Ovary (tissue), 3 donors: ENCODE measurements around the gene ENTPD1.

ENCODE experiments used
- POLR2A ChIP-seq: fragments of 450-650 bp; IDR thresholded peaks from one replicate; pipeline ENCODE4 v1.6.1; 2017; ENCODE audit warnings: antibody characterized with exemption, mild to moderate bottlenecking, moderate library complexity
- TF ChIP-seq, protein P1 (sequence below), 3 donors: fragments of 450-650 bp in 2 of 3; fragments of 200-600 bp in 1 of 3; IDR thresholded peaks; one replicate each; pipeline versions ENCODE4 v1.5.1 to v1.8.0; 2016 to 2022; ENCODE audit warnings: antibody characterized with exemption in 3 of 3, mild to moderate bottlenecking in 1 of 3
- donor health status: DM: no; HTN: no; CAD: no.

DNA sequence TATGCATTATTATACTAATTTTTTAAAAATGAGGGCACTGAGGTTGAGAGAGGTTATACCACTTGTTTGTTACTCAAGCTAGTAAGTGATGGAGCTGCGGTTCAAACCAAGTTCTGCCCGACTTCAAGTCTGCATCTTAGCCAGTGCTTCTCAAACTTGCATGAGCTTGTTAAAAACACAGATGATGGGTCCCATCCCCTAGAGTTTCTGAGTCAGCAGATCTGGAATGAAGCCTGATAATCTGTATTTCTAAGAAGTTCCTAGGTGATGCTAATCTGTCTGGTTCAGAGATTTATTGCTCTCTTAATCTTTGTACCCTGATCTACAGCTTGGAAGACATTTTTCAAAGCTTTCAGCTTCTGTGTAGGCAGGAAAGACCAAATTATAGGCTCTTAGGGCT, 84.2 kb downstream of the ENTPD1 start:
- TF ChIP-seq, protein P1, sequence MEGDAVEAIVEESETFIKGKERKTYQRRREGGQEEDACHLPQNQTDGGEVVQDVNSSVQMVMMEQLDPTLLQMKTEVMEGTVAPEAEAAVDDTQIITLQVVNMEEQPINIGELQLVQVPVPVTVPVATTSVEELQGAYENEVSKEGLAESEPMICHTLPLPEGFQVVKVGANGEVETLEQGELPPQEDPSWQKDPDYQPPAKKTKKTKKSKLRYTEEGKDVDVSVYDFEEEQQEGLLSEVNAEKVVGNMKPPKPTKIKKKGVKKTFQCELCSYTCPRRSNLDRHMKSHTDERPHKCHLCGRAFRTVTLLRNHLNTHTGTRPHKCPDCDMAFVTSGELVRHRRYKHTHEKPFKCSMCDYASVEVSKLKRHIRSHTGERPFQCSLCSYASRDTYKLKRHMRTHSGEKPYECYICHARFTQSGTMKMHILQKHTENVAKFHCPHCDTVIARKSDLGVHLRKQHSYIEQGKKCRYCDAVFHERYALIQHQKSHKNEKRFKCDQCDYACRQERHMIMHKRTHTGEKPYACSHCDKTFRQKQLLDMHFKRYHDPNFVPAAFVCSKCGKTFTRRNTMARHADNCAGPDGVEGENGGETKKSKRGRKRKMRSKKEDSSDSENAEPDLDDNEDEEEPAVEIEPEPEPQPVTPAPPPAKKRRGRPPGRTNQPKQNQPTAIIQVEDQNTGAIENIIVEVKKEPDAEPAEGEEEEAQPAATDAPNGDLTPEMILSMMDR (IDR thresholded peaks at IDR 0.05): no peak
- TF ChIP-seq POLR2A: no peak
